ENCODE results near the gene PGM5.
"Not testable (repeated sequence)": the region's sequence is repeated elsewhere in the genome, so short reads cannot be mapped to it uniquely, and the experiment has no call there.

DNA sequence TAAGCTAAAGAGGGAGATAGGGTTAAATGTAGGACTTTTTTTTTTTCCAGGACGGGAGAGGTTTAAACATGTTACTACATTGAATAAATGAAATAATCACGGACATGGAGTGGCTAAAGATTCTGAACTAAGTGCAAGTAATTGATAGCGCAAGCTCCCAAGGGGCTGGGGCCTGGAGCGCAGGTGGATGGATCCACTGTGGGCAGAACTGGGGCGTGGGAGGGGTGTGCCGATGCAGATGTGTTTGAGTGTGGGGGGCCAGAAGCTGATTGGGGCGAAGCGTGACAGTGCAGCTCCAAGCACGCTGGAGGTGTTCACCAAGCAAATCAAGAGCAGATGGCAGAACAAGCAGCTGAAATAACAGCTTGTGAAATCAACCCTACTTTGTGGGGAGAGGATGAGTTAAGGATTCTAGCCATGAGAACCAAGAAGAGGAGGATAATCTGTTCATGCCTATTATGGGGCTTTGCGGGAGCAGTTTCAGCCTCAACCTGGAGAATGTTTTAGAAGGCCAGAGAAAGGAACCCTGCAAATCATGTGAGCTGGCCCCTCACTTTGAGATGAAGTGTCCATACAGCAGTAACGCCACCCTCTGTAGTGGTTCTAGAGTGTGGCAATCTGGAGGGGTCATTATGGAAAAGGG, 25.8 kb upstream of the PGM5 start:
- TF ChIP-seq, protein P1, sequence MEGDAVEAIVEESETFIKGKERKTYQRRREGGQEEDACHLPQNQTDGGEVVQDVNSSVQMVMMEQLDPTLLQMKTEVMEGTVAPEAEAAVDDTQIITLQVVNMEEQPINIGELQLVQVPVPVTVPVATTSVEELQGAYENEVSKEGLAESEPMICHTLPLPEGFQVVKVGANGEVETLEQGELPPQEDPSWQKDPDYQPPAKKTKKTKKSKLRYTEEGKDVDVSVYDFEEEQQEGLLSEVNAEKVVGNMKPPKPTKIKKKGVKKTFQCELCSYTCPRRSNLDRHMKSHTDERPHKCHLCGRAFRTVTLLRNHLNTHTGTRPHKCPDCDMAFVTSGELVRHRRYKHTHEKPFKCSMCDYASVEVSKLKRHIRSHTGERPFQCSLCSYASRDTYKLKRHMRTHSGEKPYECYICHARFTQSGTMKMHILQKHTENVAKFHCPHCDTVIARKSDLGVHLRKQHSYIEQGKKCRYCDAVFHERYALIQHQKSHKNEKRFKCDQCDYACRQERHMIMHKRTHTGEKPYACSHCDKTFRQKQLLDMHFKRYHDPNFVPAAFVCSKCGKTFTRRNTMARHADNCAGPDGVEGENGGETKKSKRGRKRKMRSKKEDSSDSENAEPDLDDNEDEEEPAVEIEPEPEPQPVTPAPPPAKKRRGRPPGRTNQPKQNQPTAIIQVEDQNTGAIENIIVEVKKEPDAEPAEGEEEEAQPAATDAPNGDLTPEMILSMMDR (IDR thresholded peaks at IDR 0.05) = not testable (repeated sequence)
- TF ChIP-seq POLR2A (IDR thresholded peaks at IDR 0.05) = not testable (repeated sequence)
